A549 (cell line): ENCODE data around the gene CAND2. TPM values are rescaled to one million over a fixed set of nuclear protein-coding genes. Genes with fewer than 3 reads are reported as not detected.

Experiments
- ATAC-seq, 2 experiments: fragments of 200-7000 bp in 1 of 2; fragments of >200 bp in 1 of 2; cut with Nextera tagmentation in 1 of 2; cut with Tn5 transposase in 1 of 2; 3 replicates each; pipeline versions ENCODE4 v1.8.0 to v1.9.1; 2018 to 2020; ENCODE audit warnings: mild to moderate bottlenecking in 1 of 2, moderate library complexity in 1 of 2
- CTCF ChIA-PET: fragments of 300-600 bp; sonication (Branson Sonifier 250); formaldehyde crosslinking; extraction: SDS; loops from one replicate; lab custom pipeline; 2021; ENCODE audit warnings: antibody characterized with exemption, inconsistent platforms; lab: Yijun Ruan, JAX
- POLR2A ChIA-PET: fragments of 350-600 bp; formaldehyde crosslinking; extraction: SDS; loops from one replicate; lab custom pipeline; 2021; ENCODE audit warnings: antibody characterized with exemption, inconsistent platforms; lab: Yijun Ruan, JAX
- DNase-seq, 2 experiments: peaks; one replicate each; pipeline versions ENCODE4 v3.0.0 to v3.0.0-alpha.2; 2011 to 2016; ENCODE audit warnings: low read depth in 1 of 2, low spot score in 1 of 2
- FAIRE-seq: peaks from 2 replicates; lab custom pipeline; 2011; peaks lifted over from hg19 to GRCh38; lab: Jason Lieb, UNC
- H3K27ac ChIP-seq, 2 experiments: fragments of >200 bp; sonication (Bioruptor Twin); formaldehyde crosslinking; 3 replicates each; pipeline ENCODE4 v1.5.1; 2016 to 2017
- H3K4me1 ChIP-seq: fragments of >200 bp; sonication (Bioruptor Twin); formaldehyde crosslinking; 3 replicates; pipeline ENCODE4 v1.6.1; 2016
- H3K4me2 ChIP-seq: fragments of >200 bp; sonication (Bioruptor Twin); formaldehyde crosslinking; 3 replicates; pipeline ENCODE4 v1.6.1; 2016
- H3K4me3 ChIP-seq: fragments of >200 bp; sonication (Bioruptor Twin); formaldehyde crosslinking; 3 replicates; pipeline ENCODE4 v1.5.1; 2016
- H3K9me3 ChIP-seq: fragments of >200 bp; sonication (Bioruptor Twin); formaldehyde crosslinking; 3 replicates; pipeline ENCODE4 v1.6.1; 2016
- BHLHE40 ChIP-seq: IDR thresholded peaks from 2 replicates; pipeline ENCODE4 v1.6.1; 2012; ENCODE audit warnings: low read depth, low read length, inconsistent platforms
- CTCF ChIP-seq: fragments of >200 bp; sonication (Bioruptor Twin); formaldehyde crosslinking; IDR thresholded peaks from 3 replicates; pipeline ENCODE4 v1.5.1; 2016
- E2F6 ChIP-seq: IDR thresholded peaks from 2 replicates; pipeline ENCODE4 v1.6.1; 2012; ENCODE audit warnings: low read depth, borderline replicate concordance
- ESRRA ChIP-seq: fragments of 150-350 bp; IDR thresholded peaks from 2 replicates; pipeline ENCODE4 v1.6.1; 2014; ENCODE audit warnings: mild to moderate bottlenecking, low read length, borderline replicate concordance
- GATA3 ChIP-seq: IDR thresholded peaks from 2 replicates; pipeline ENCODE4 v1.6.1; 2012; ENCODE audit warnings: borderline replicate concordance
- HES2 ChIP-seq: fragments of >200 bp; sonication (Bioruptor Twin); formaldehyde crosslinking; IDR thresholded peaks from 2 replicates; pipeline ENCODE4 v1.6.1; 2016
- JUNB ChIP-seq: fragments of >200 bp; sonication (Bioruptor Twin); formaldehyde crosslinking; IDR thresholded peaks from 2 replicates; pipeline ENCODE4 v1.6.1; 2016
- KDM1A ChIP-seq: fragments of 200-600 bp; sonication (generic); IDR thresholded peaks from 2 replicates; pipeline ENCODE4 v1.6.1; 2016; ENCODE audit warnings: low read depth, mild to moderate bottlenecking
- KDM5A ChIP-seq: fragments of 200-600 bp; sonication (generic); IDR thresholded peaks from 2 replicates; pipeline ENCODE4 v1.6.1; 2016; ENCODE audit warnings: antibody characterized with exemption, mild to moderate bottlenecking
- MAFK ChIP-seq: fragments of 450-650 bp; IDR thresholded peaks from 2 replicates; pipeline ENCODE4 v1.6.1; 2014; ENCODE audit not compliant: partially characterized antibody
- MAX ChIP-seq: IDR thresholded peaks from 2 replicates; pipeline ENCODE4 v1.6.1; 2012
- RARB ChIP-seq: fragments of 250-450 bp; sonication (Bioruptor Pico); IDR thresholded peaks from 2 replicates; pipeline ENCODE4 v1.8.0; 2021; ENCODE audit warnings: mild to moderate bottlenecking, moderate library complexity
- REST ChIP-seq: fragments of 200-600 bp; sonication (generic); IDR thresholded peaks from 2 replicates; pipeline ENCODE4 v1.6.1; 2016; ENCODE audit warnings: antibody characterized with exemption, mild to moderate bottlenecking, moderate library complexity
- RFX5 ChIP-seq: fragments of 450-650 bp; IDR thresholded peaks from 2 replicates; pipeline ENCODE4 v1.7.1; 2014; ENCODE audit warnings: antibody characterized with exemption, mild to moderate bottlenecking, moderate library complexity
- SMC3 ChIP-seq: fragments of >200 bp; sonication (Bioruptor Twin); formaldehyde crosslinking; IDR thresholded peaks from 3 replicates; pipeline ENCODE4 v1.6.1; 2018; ENCODE audit warnings: inconsistent platforms
- TFCP2L1 ChIP-seq: fragments of 250-450 bp; sonication (Bioruptor Pico); IDR thresholded peaks from 2 replicates; pipeline ENCODE4 v1.5.0; 2021; ENCODE audit warnings: mild to moderate bottlenecking
- TP53 ChIP-seq: fragments of 250-450 bp; sonication (Bioruptor Pico); IDR thresholded peaks from 2 replicates; pipeline ENCODE4 v1.5.0; 2021; ENCODE audit warnings: mild to moderate bottlenecking, moderate library complexity
- USF2 ChIP-seq: fragments of 450-650 bp; IDR thresholded peaks from 2 replicates; pipeline ENCODE4 v1.6.1; 2014; ENCODE audit warnings: antibody characterized with exemption
- ZC3H11A ChIP-seq: fragments of 450-650 bp; IDR thresholded peaks from 2 replicates; pipeline ENCODE4 v1.6.1; 2014; ENCODE audit warnings: antibody characterized with exemption, mild to moderate bottlenecking
- WGBS: methylation state at CpG from one replicate; pipeline ENCODE4 v1.1.6; 2017; ENCODE audit errors: missing lambda C conversion rate; 5-methylcytosine and 5-hydroxymethylcytosine counted together
- polyA plus RNA-seq, 4 experiments: library from polyadenylated mRNA; depleted of rRNA in 3 of 4; stranded (reverse); fragments of >200 nt; fragmentation: RNase III in 1 of 4; extraction: RNeasy Plus Mini Kit Qiagen cat#74134 plus additional on column Dnase treatment in 1 of 4; gene quantifications; 2 replicates in 3 of 4; 3 replicates in 1 of 4; pipeline ENCODE4 v1.2.3, GENCODE V29; 2011 to 2017

Gene CAND2
- polyA plus RNA-seq, 2 of the 4 experiments (the other 2 are of a cell fraction) = 0.72 to 0.84 TPM

- TF ChIP-seq BHLHE40 = no peak
- TF ChIP-seq TP53 (CRISPR knock-in tag) = no peak
- no peak for TF ChIP-seq KDM5A
- no peak for TF ChIP-seq E2F6
- TF ChIP-seq JUNB = no peak
- TF ChIP-seq MAFK = no peak
- no peak for TF ChIP-seq ESRRA
- no peak for TF ChIP-seq RARB (CRISPR knock-in tag)
- no peak for TF ChIP-seq RFX5
- TF ChIP-seq HES2 = no peak
- no peak for TF ChIP-seq MAX
- DNase-seq (peak in 1 of 2 experiments; percentile 15), FAIRE-seq (no peak), ATAC-seq (peak; percentile 40 to 63; a peak in 5 of 6 replicates)
- Histone ChIP-seq H3K4me2 (no peak overlapping the region; the same call in 1 of the 3 replicates), H3K27ac (no peak overlapping the region), H3K4me1 (peaks cover 4% of the 10 kb centered on the region; the same call in 2 of the 3 replicates), H3K9me3 (peaks cover 10% of the 10 kb centered on the region; the same call in 2 of the 3 replicates), H3K4me3 (no peak overlapping the region)
- ChIA-PET CTCF (interaction anchor here (0.6 to 2.4 kb wide), 13 partner anchors 7 to 566 kb away, joined by 3 to 17 read pairs (median 5); no protein-coding TSS in a partner anchor), POLR2A (no interaction called here)
- WGBS = 53% methylated on average over 15 of the region's 28 CpGs
Measured at GRCh38 chr3:12869035-12869621, 72.6 kb downstream of the CAND2 start.

GRCh38 chr3:12870942-12871341 lies 74.5 kb downstream of the CAND2 start:
- ATAC-seq = no peak
- CTCF ChIA-PET = interaction anchor here (1.2 to 10.6 kb wide), 4 partner anchors 10 to 124 kb away, joined by 3 to 90 read pairs (median 3); no protein-coding TSS in a partner anchor

More at GRCh38 chr3:12870942-12871341, 74.5 kb downstream of the CAND2 start:
- Histone ChIP-seq H3K4me3 (no peak overlapping the region), H3K27ac (no peak overlapping the region), H3K9me3 (peaks cover under 1% of the 10 kb centered on the region; the same call in 1 of the 3 replicates), H3K4me1 (peaks cover 7% of the 10 kb centered on the region; the same call in 2 of the 3 replicates), H3K4me2 (no peak overlapping the region)
- DNase-seq (no peak), FAIRE-seq (no peak)
- WGBS = 61% methylated on average over 9 of the region's 9 CpGs
- POLR2A ChIA-PET = no interaction called here
- TF ChIP-seq KDM1A (no peak), E2F6 (no peak), GATA3 (no peak), ESRRA (no peak), CTCF (no peak), USF2 (no peak), MAFK (no peak), ZC3H11A (no peak), SMC3 (no peak), REST (no peak), TFCP2L1 (CRISPR knock-in tag) (no peak)
